ENCODE data around the gene PNMA8A.

- TF ChIP-seq POLR2A (IDR thresholded peaks at IDR 0.05) (no peak), CTCF (IDR thresholded peaks at IDR 0.05) (no peak)
These were observed 20.0 kb downstream of the PNMA8A start for GRCh38 chr19:46451352-46451751.
